HG02642 (cell line): ENCODE results near the gene KRTAP5-10.
"Not testable (repeated sequence)": the region's sequence is repeated elsewhere in the genome, so short reads cannot be mapped to it uniquely, and the experiment has no call there.

ENCODE experiments used
- ATAC-seq: cut with Tn5 transposase; IDR thresholded peaks from one replicate; pipeline ENCODE4 v1.9.1; 2021; ENCODE audit warnings: mild to moderate bottlenecking; ENCODE audit not compliant: unreplicated experiment, poor library complexity

The KRTAP5-10 gene

DNA sequence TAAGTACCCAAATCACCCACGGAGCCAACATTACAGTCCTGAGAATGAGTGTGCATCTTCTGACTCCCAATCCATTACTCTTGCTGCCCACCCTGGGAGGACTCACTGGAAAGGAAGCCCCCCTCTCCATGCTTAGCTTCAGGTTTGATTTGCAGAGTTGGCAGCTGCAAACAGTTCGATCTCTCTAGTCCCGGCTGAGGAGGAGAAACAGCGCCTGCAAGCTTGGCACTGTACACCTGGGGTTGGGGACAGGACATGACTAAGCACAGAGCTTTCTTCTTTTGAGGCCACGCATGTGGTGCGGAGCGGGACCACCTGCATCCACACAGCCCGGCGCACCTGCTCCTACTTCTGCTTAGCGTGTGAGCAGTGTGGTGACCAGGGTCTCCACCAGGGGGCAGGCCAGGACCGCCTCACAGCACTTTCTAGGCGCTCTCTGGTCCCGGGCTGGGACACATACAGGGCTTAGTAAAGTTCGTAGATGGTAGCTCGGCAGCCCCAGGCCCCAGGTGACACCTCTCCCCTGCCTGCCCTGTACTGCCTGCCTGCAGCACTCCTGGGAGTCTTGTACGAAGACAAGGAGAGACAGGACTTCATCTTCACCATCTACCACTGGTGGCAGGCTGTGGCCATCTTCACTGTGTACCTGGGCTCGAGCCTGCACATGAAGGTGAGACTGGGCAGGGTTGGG lies 39.6 kb downstream of the KRTAP5-10 start:
- not testable (repeated sequence) for ATAC-seq

DNA sequence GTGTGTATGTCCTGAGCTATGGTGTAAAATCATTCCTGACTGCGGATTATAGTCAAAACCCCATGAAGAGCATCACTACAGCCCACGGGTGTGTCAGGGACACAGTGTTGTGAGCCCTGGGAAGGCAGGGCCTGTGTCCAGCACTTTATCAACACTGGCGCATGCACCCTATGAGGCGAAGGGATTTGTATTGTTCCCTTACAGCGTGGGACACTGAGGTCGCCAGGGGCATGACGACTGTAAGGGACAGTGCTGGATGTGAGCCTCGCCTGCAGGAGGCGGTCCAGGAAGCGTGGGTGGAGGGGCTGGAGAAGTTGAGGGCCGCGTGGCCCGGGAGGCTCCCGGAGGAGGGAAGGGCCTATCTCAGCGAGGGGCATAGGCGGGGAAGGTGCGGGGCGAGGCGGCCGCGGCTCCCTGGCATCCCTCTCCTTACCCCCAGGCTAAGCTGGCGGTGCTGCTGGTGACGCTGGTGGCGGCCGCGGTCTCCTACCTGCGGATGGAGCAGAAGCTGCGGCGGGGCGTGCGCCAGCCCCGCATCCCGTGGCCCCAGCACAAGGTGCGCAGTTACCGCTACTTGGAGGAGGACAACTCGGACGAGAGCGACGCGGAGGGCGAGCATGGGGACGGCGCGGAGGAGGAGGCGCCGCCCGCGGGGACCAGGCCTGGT lies 41.6 kb downstream of the KRTAP5-10 start:
- ATAC-seq = not testable (repeated sequence)

- not testable (repeated sequence) for ATAC-seq
Measured at GRCh38 chr11:71607520-71608216, 42.3 kb downstream of the KRTAP5-10 start.

DNA sequence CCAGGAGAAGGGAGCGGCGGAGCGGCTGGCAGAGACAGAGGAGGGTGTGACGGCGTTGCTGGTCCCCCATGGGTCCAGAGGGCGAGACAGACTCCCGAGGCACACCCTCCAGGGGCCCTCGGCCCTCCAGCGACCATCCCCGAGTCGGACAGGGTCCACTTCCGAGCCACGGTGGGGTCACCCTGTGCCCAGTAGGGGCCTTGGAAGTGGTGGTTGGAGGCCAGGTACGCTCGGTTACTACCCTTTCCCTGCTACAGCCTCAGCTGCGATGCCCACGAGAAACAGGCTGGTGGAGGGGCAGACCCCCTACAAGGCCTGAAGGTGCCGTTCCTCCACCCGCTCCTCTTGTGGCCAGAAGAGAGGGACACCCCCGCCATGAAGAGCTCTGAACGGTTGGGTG lies 42.9 kb downstream of the KRTAP5-10 start:
- ATAC-seq = not testable (repeated sequence)

DNA sequence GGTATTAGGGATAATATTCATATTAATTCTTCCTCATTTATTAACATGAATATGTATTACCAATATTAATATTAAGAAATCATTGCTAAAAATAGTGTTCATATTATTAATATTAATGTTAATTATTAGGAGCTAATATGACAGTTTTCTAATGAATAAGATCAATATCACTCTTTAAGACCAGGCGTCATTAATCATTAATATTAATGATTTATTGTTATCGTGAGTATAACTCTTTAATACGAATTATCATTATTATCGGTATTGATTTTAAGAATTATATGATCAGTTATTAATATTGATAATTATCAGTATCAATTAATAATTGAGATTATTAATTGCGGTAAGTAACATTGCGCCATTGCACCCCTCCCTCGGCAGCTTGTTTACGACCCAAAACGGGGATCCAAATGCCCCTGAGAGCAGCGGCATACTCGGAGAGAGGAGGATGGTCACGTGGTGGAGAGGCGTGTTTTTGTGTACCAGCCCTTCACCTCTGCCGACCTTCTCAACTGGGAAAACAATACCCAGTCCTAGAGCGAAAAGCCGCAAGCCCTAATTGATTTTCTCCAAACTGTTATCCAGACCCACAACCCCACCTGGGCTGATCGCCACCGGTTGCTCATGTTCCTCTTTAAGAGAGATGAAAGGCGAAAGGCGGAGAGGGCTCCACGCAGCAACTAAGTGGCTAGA lies 46.0 kb downstream of the KRTAP5-10 start:
- ATAC-seq = not testable (repeated sequence)

DNA sequence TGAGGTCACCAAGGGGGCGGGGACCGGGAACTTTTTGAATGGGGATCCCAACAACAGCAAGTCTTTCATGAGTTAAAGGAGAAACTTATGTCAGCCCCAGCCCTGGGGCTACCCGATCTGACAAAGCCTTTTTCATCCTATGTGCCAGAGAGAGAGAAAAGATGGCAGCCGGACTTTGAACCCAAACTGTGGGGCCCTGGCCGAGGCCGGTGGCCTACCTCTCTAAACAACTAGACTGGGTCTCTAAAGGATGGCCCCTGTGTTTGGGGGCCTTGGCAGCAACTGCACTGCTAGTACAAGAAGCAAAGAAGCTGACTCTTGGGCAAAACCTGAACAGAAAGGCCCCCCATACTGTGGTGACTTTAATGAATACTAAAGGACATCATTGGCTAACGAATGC lies 48.6 kb downstream of the KRTAP5-10 start:
- not testable (repeated sequence) for ATAC-seq

DNA sequence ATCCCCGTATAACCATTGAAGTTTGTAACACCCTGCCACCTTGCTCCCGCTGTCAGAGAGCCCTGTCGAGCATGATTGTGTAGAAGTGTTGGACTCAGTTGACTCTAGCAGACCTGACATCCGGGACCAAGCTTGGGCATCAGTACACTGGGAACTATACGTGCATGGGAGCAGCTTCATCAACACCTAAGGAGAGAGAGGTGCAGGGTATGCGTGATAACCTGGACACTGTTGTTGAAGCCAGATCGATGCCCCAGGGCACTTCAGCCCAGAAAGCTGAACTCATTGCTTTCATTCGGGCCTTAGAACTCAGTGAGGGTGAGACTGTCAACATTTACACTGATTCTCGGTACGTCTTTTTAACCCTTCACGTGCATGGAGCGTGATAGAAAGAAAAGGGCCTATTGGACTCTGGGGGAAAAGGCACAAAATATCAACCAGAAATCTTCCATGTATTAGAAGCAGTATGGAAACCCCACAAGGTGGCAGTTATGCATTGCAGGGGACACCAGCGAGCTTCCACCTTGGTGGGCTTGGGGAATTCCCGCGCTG lies 49.1 kb downstream of the KRTAP5-10 start:
- not testable (repeated sequence) for ATAC-seq

DNA sequence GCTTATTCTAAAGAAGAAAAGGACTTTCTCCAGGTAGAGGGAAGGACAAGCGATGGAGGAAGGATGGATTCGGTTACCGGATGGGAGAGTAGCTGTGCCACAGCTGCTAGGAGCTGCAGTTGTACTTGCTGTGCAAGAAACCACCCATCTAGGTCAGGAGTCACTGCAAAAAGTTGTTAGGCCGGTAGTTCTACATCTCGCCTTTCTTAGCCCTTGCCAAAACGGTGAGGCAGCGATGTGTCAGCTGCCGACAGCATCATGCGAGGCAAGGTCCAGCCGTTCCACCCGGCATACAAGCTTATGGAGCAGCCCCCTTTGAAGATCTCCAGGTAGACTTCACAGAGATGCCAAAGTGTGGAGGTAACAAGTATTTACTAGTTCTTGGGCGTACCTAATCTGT lies 49.6 kb downstream of the KRTAP5-10 start:
- ATAC-seq = not testable (repeated sequence)
